GM23338 (cell line): ENCODE measurements around the gene HCN2.

Experiments
- CTCF ChIP-seq, 2 experiments: fragments of 200-600 bp in 1 of 2; sonication (generic) in 1 of 2; conservative IDR thresholded peaks; 2 replicates each; pipeline versions ENCODE4 v1.5.1 to v1.6.1; 2016 to 2017; ENCODE audit warnings: antibody characterized with exemption in 2 of 2, low read depth in 2 of 2, mild to moderate bottlenecking in 2 of 2, moderate library complexity in 1 of 2
- POLR2AphosphoS5 ChIP-seq: IDR thresholded peaks from 2 replicates; pipeline ENCODE4 v1.6.1; 2016; ENCODE audit warnings: antibody characterized with exemption, low read depth

GRCh38 chr19:650121-650520 is 60.4 kb downstream of the HCN2 start:
- TF ChIP-seq CTCF (conservative IDR thresholded peaks at IDR 0.05; ENCODE audit: low read depth in 2 of 2): no peak
- TF ChIP-seq POLR2AphosphoS5: no peak
